ENCODE data around the gene CCL2.
"Not testable (repeated sequence)": the region's sequence is repeated elsewhere in the genome, so short reads cannot be mapped to it uniquely, and the experiment has no call there.

CCL2 gene

DNA sequence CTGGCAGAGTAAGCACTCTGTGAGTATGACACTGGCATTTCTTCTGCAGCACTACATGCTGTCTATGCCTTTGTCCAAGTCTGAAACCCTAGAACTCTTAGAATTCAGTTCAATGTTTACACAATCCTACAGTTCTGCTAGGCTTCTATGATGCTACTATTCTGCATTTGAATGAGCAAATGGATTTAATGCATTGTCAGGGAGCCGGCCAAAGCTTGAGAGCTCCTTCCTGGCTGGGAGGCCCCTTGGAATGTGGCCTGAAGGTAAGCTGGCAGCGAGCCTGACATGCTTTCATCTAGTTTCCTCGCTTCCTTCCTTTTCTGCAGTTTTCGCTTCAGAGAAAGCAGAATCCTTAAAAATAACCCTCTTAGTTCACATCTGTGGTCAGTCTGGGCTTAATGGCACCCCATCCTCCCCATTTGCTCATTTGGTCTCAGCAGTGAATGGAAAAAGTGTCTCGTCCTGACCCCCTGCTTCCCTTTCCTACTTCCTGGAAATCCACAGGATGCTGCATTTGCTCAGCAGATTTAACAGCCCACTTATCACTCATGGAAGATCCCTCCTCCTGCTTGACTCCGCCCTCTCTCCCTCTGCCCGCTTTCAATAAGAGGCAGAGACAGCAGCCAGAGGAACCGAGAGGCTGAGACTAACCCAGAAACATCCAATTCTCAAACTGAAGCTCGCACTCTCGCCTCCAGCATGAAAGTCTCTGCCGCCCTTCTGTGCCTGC lies at the start of gene CCL2:
TSS of gene CCL2 (plus strand) at position 635 of the 730 bp plus-strand sequence. CDS start at position 700, 65 bp downstream.
- no peak for DNase-seq

GRCh38 chr17:34205401-34205800 lies 49.7 kb upstream of the CCL2 start:
- DNase-seq = no peak

DNA sequence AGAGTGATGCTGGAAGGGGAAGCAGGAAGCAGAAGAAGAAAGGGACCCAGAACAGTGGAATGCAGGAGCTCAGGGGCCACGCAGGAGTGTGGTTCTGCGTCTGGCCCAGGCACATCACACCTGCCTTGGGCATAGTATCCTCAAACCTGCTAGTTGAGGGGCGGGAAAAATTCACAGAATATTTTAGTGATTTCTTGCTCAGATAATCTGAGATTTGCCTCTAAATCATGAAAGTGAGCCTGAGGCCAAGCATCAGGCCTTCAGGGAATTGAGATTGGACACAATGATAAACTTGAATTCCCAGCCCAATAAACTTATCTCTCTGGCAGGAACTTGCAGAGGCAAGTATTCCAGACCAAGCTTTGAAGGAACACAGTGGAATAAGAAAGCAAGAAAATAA lies 48.5 kb upstream of the CCL2 start:
- DNase-seq = no peak

DNA sequence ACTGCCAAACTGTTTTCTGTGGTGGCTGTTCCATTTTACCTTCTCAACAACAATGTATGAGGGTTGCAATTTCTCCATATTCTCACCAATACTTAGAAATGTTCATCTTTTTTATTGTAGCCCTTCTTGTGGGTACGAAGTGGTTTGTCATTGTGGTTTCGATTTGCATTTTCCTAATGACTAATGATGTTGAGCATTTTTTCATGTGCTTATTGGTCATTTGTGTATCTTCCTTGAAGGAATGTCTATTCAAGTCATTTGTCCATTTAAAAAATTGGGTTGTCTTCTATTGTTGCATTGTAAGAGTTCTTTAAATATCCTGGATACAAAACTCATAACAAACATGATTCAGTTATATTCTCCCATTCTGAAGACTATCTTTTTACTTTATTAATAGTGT lies 47.5 kb upstream of the CCL2 start:
- DNase-seq = no peak

GRCh38 chr17:34218748-34219147 lies 36.3 kb upstream of the CCL2 start:
- DNase-seq = no peak

GRCh38 chr17:34219405-34219804 lies 35.7 kb upstream of the CCL2 start:
- no peak for DNase-seq

DNA sequence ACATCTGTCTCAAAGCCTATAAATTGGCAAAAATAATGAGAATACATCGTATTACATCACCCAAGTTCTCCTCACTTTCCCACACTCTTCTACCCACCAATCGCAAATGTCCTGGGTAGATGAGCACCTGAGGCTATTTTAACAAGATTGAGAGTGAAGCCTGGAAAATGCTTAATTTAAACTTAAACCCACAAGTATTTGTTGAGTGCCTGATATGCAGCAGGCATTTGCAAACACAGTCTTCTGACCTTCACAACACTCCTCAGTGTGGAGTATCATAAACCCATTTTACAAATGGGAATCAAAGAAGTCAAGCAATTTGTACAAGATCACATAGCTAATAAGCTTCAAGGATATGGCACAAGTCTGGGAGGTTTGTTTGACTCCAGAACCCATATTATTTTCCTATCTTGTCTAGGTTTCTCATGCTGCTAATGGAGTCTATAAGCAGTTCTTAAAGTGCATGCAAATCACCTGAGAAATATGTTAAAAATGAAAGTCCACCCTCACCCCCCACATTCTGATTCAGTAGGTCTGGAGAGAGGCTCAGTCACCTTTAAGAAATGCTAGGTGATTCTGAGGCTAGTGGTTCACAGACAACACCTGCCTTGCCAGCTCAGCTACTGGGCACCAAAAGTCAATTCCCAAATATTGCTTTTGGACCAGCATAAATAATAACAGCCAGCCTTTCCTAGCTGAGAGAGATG lies 34.9 kb upstream of the CCL2 start:
- DNase-seq = no peak

DNA sequence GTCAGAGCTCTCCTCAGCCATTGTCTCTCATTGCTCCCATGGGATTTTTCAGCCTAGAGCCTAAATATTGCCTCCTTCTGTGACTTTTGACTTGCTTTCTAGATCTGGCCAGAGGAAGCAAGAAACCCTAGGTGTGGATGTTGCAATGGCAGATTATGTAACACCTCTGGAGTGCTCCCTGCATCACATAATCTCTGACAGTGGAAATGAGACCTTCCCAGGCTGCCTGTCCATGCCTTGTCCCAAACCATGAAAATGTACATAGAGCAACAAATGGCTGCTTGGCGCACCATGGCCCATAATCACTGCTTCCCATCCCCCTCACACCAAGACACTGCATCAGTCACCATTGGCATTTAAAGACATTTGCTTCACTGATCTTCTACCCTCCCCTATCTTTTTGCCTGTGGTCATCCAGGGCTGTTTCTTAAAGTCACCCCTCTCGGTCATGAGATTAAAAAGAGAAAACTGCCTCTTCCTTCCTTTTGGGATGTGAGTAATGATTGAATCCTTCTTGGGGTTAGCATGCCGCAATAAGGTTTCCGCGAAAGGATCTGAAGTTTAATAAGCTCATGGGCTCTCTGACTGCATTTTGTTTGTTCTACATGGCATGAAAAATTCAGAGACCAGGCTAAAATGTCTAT lies 34.2 kb upstream of the CCL2 start:
- no peak for DNase-seq

GRCh38 chr17:34221411-34221810 lies 33.7 kb upstream of the CCL2 start:
- no peak for DNase-seq

- no peak for DNase-seq
Observed at GRCh38 chr17:34222722-34223497, 32.2 kb upstream of the CCL2 start.

DNA sequence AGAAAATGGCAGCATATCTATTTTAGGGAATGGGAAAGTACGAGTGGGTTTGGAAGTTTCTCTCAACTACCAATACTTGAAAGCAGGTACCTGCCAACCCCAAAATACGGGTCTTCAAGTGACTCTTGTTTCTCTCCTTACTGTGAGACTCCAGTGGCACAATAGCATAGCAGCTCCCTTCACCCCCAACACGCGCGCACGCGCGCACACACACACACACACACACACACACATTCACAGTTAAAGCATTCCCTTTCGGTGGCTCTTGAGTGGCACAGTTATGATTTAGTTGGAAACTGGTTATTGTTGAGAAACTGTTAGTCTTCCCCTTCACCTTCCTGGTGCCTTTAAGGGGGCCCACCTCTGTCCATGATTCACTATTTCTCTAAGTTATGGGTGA lies 30.0 kb upstream of the CCL2 start:
- DNase-seq = no peak

GRCh38 chr17:34226011-34226743 lies 28.9 kb upstream of the CCL2 start:
- DNase-seq = no peak

GRCh38 chr17:34226744-34227034 lies 28.4 kb upstream of the CCL2 start:
- no peak for DNase-seq

GRCh38 chr17:34227293-34227692 lies 27.8 kb upstream of the CCL2 start:
- DNase-seq = not testable (repeated sequence)

DNA sequence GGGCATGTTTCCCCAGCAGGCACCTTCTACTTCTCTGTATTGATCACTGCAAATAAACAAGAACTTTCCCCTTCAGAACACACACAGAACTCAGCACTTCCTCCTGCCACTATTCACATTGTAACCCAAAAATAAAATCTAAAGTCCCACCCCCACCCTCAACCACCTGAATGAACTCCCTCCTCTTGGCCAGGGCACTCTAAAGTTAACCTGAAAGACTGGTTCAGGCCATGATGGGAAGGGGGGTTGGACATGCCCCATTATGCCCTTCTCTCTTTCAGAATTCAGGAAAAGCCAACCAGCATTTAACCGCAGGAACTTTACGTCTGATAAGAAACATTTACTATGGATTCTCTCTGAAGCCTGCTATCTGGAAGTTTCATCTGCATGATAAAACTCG lies 27.4 kb upstream of the CCL2 start:
- no peak for DNase-seq

GRCh38 chr17:34228781-34229180 lies 26.3 kb upstream of the CCL2 start:
- no peak for DNase-seq

GRCh38 chr17:34230342-34230741 lies 24.7 kb upstream of the CCL2 start:
- DNase-seq = no peak

- no peak for DNase-seq
Observed at GRCh38 chr17:34234616-34235015, 20.5 kb upstream of the CCL2 start.

- DNase-seq = no peak
Observed at GRCh38 chr17:34235389-34236028, 19.6 kb upstream of the CCL2 start.

- no peak for DNase-seq
Observed at GRCh38 chr17:34236281-34236892, 18.7 kb upstream of the CCL2 start.

DNA sequence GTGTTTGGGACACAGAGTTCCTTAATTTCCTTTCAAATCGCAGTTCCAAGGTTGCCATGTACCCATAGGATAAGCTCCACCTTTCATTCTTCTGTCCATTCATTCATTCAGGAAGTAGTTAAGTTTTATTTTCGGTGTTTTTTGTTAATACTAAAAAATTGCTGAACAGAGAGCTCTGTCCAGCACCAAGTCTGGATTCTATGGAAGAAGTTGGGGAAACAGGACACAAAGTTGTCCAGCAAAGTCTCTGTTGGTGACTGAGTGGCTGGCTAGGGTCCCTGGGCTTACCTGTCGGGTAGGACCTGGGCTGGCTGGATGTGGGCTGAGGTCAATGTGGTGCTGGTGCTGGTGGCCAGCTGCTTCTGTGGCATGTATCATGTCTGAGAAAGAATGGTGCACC lies 17.6 kb upstream of the CCL2 start:
- no peak for DNase-seq

DNA sequence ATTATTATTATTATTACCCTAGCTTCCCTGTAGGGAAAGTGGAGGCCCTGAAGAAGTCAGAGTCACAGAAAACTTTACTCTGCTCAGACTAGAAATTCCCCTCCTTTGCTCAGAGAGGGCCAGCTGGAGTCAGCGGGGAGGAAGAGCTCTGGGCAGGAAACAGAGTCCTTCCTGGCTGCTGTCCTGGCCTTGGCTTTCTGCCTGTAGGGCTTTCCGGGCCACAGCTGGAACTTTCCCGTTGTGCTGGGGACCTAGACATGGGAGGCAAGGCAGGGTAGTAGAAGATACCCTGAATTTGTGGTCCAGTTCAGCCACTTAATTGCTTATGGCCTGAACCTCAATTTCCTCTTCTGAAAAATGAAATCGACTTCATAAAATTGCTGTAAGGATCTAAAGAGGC lies 14.0 kb upstream of the CCL2 start:
- no peak for DNase-seq

Data from CD4-positive, alpha-beta T cell treated with Interleukin-21 for 1 hour (primary cell).